SK-N-SH treated with all-trans-retinoic acid at 6 μM for 48 hours (cell line): ENCODE results near the gene GMPPB.

Experiments used
- ATAC-seq: fragments of 200-7000 bp; cut with Tn5 transposase; 3 replicates; pipeline ENCODE4 v1.9.1; 2020; ENCODE audit warnings: mild to moderate bottlenecking, moderate library complexity
- ARNTL ChIP-seq: fragments of 450-650 bp; formaldehyde crosslinking; IDR thresholded peaks from 2 replicates; pipeline ENCODE4 v1.5.0; 2020; ENCODE audit warnings: low read depth, mild to moderate bottlenecking, moderate library complexity, borderline replicate concordance
- BACH2 ChIP-seq: fragments of 250-450 bp; sonication (Bioruptor Pico); IDR thresholded peaks from 2 replicates; pipeline ENCODE4 v1.9.0; 2021; ENCODE audit warnings: mild to moderate bottlenecking, borderline replicate concordance
- CREB5 ChIP-seq: fragments of 250-450 bp; sonication (Bioruptor Pico); IDR thresholded peaks from 2 replicates; pipeline ENCODE4 v1.5.1; 2020; ENCODE audit warnings: low read depth, mild to moderate bottlenecking, moderate library complexity
- CSDC2 ChIP-seq: fragments of 250-450 bp; sonication (Bioruptor Pico); IDR thresholded peaks from 2 replicates; pipeline ENCODE4 v1.5.0; 2020; ENCODE audit warnings: mild to moderate bottlenecking, moderate library complexity
- CSRNP3 ChIP-seq: fragments of 250-450 bp; sonication (Bioruptor Pico); IDR thresholded peaks from 2 replicates; pipeline ENCODE4 v1.5.1; 2021; ENCODE audit warnings: mild to moderate bottlenecking, moderate library complexity
- ESRRG ChIP-seq: fragments of 250-450 bp; sonication (Bioruptor Pico); IDR thresholded peaks from 2 replicates; pipeline ENCODE4 v1.6.1; 2021; ENCODE audit warnings: mild to moderate bottlenecking
- GLIS3 ChIP-seq: fragments of 250-450 bp; sonication (Bioruptor Pico); IDR thresholded peaks from 2 replicates; pipeline ENCODE4 v1.5.0; 2020; ENCODE audit warnings: mild to moderate bottlenecking, moderate library complexity
- OSR1 ChIP-seq: fragments of 250-450 bp; sonication (Bioruptor Pico); IDR thresholded peaks from 2 replicates; pipeline ENCODE4 v1.8.0; 2022; ENCODE audit warnings: moderate library complexity, mild to moderate bottlenecking, inconsistent platforms
- PATZ1 ChIP-seq: fragments of 250-450 bp; sonication (Bioruptor Pico); IDR thresholded peaks from 2 replicates; pipeline ENCODE4 v1.8.0; 2020; ENCODE audit warnings: mild to moderate bottlenecking, moderate library complexity, borderline replicate concordance
- PPARA ChIP-seq: fragments of 250-450 bp; sonication (Bioruptor Pico); IDR thresholded peaks from 2 replicates; pipeline ENCODE4 v1.5.0; 2020; ENCODE audit warnings: mild to moderate bottlenecking, borderline replicate concordance
- RARB ChIP-seq: fragments of 250-450 bp; sonication (Bioruptor Pico); IDR thresholded peaks from 2 replicates; pipeline ENCODE4 v1.8.0; 2021; ENCODE audit warnings: mild to moderate bottlenecking, moderate library complexity
- SNAI2 ChIP-seq: fragments of 250-450 bp; sonication (Bioruptor Pico); IDR thresholded peaks from 2 replicates; pipeline ENCODE4 v1.5.0; 2020; ENCODE audit warnings: mild to moderate bottlenecking, moderate library complexity
- TCF4 ChIP-seq: fragments of 250-450 bp; sonication (Bioruptor Pico); IDR thresholded peaks from 2 replicates; pipeline ENCODE4 v1.8.0; 2021; ENCODE audit warnings: mild to moderate bottlenecking, moderate library complexity, borderline replicate concordance
- TOX ChIP-seq: fragments of 250-450 bp; sonication (Bioruptor Pico); IDR thresholded peaks from 2 replicates; pipeline ENCODE4 v1.8.0; 2021; ENCODE audit warnings: mild to moderate bottlenecking, moderate library complexity, borderline replicate concordance
- TSHZ2 ChIP-seq: fragments of 250-450 bp; sonication (Bioruptor Pico); IDR thresholded peaks from 2 replicates; pipeline ENCODE4 v1.5.0; 2020; ENCODE audit warnings: mild to moderate bottlenecking, moderate library complexity
- ZC3H10 ChIP-seq: fragments of 250-450 bp; sonication (Bioruptor Pico); IDR thresholded peaks from 2 replicates; pipeline ENCODE4 v1.5.1; 2021; ENCODE audit warnings: mild to moderate bottlenecking, moderate library complexity
- ZFP30 ChIP-seq: fragments of 450-650 bp; formaldehyde crosslinking; IDR thresholded peaks from 2 replicates; pipeline ENCODE4 v1.5.0; 2022; ENCODE audit warnings: mild to moderate bottlenecking, moderate library complexity
- ZNF565 ChIP-seq: fragments of 450-650 bp; formaldehyde crosslinking; conservative IDR thresholded peaks from 2 replicates; pipeline ENCODE4 v1.5.0; 2020; ENCODE audit warnings: low read depth, mild to moderate bottlenecking, moderate library complexity
- ZNF70 ChIP-seq: fragments of 450-650 bp; formaldehyde crosslinking; IDR thresholded peaks from 2 replicates; pipeline ENCODE4 v1.5.0; 2020; ENCODE audit warnings: mild to moderate bottlenecking, moderate library complexity
- ZNF8 ChIP-seq: fragments of 450-650 bp; formaldehyde crosslinking; IDR thresholded peaks from 2 replicates; pipeline ENCODE4 v1.5.0; 2020; ENCODE audit warnings: mild to moderate bottlenecking, moderate library complexity

GMPPB gene

GRCh38 chr3:49719214-49719884, 4.4 kb downstream of the GMPPB start, which contains the start of gene AMIGO3:
Gene AMIGO3 (minus strand): TSS chr3:49719684. CDS start chr3:49719465, 219 bp downstream.
- TF ChIP-seq ZNF70 (CRISPR knock-in tag) (peak; percentile 47; the same call in 1 of the 2 replicates), GLIS3 (CRISPR knock-in tag) (0 out of 2 replicates have a peak, but pooled peaks have one; percentile 20), TOX (CRISPR knock-in tag) (0 out of 2 replicates have a peak, but pooled peaks have one; percentile 20), CSDC2 (CRISPR knock-in tag) (no peak)
- TF ChIP-seq, all 23 proteins: peak for 3
- ATAC-seq = peak; percentile 78

GRCh38 chr3:49718858-49719213, 4.9 kb downstream of the GMPPB start:
- TF ChIP-seq CSRNP3 (CRISPR knock-in tag) (no peak), BACH2 (CRISPR knock-in tag) (no peak), ARNTL (no peak), ZNF565 (CRISPR knock-in tag) (no peak), RARB (CRISPR knock-in tag) (no peak), OSR1 (no peak), PPARA (CRISPR knock-in tag) (no peak), GLIS3 (CRISPR knock-in tag) (no peak), CSDC2 (CRISPR knock-in tag) (no peak), ZC3H10 (CRISPR knock-in tag) (no peak), ESRRG (CRISPR knock-in tag) (no peak), PATZ1 (CRISPR knock-in tag) (no peak), CREB5 (CRISPR knock-in tag) (no peak), ZNF8 (no peak), TSHZ2 (CRISPR knock-in tag) (no peak), TOX (CRISPR knock-in tag) (no peak), TCF4 (CRISPR knock-in tag) (no peak), SNAI2 (CRISPR knock-in tag) (no peak), ZFP30 (CRISPR knock-in tag) (no peak)
- ATAC-seq = no peak

GRCh38 chr3:49717959-49718857, 5.5 kb downstream of the GMPPB start:
- no peak for TF ChIP-seq ARNTL
- TF ChIP-seq TCF4 (CRISPR knock-in tag) = no peak
- no peak for TF ChIP-seq TSHZ2 (CRISPR knock-in tag)
- TF ChIP-seq ZC3H10 (CRISPR knock-in tag) = no peak
- no peak for TF ChIP-seq ZNF565 (CRISPR knock-in tag)
- ATAC-seq = no peak
